Spinal cord (tissue), 4 donors: Measurements from ENCODE around the gene RASA3. TPM values are rescaled to one million over a fixed set of nuclear protein-coding genes. Genes with fewer than 3 reads are reported as not detected.

ENCODE experiments used
- polyA plus RNA-seq, 2 donors: library from polyadenylated mRNA; unstranded; fragments of 120-200 nt; gene quantifications; one replicate each; pipeline ENCODE4 v1.2.1, GENCODE V29; 2013; ENCODE audit not compliant: insufficient read length in 2 of 2
- total RNA-seq, 2 donors: library from RNA; depleted of rRNA in 1 of 2; stranded (reverse); fragments of 120-200 nt in 1 of 2; fragments of >200 nt in 1 of 2; gene quantifications; one replicate each; pipeline versions ENCODE4 v1.2.3 to v1.2.4, GENCODE V29; 2013 to 2014

The RASA3 gene
- total and polyA plus RNA-seq, 4 donors, result 15.2 to 31.6 (median 23.2) TPM

Other genes with a start within 250 kb of the RASA3 start
- gene C13orf46, start 158.5 kb downstream of the RASA3 start, total RNA-seq, result under 1 TPM; 0.20 to 0.22 TPM
- 1 to 10 TPM; 1.0 to 1.1 TPM for gene C13orf46, start 158.5 kb downstream of the RASA3 start, polyA plus RNA-seq
- gene CFAP97D2, start 46.6 kb upstream of the RASA3 start, total RNA-seq, result under 1 TPM in 1 of 2 donors, not detected in 1; 0.22 TPM
- 1 to 10 TPM in 1 of 2 donors, under 1 TPM in 1; 0.65 to 3.0 TPM for gene CFAP97D2, start 46.6 kb upstream of the RASA3 start, polyA plus RNA-seq
- 10 to 100 TPM; 71.5 to 78.3 TPM for gene CDC16, start 102.3 kb upstream of the RASA3 start, total RNA-seq
- gene CDC16, start 102.3 kb upstream of the RASA3 start, polyA plus RNA-seq, result 10 to 100 TPM; 97.9 to 98.1 TPM
- 10 to 100 TPM; 44.8 to 61.6 TPM for gene UPF3A, start 149.0 kb upstream of the RASA3 start, total RNA-seq
- gene UPF3A, start 149.0 kb upstream of the RASA3 start, polyA plus RNA-seq, result 100 to 1,000 TPM; 151 to 194 TPM
- gene CHAMP1, start 181.9 kb upstream of the RASA3 start, total RNA-seq, result 10 to 100 TPM; 11.1 to 11.2 TPM
- 10 to 100 TPM; 34.7 to 54.0 TPM for gene CHAMP1, start 181.9 kb upstream of the RASA3 start, polyA plus RNA-seq